Spleen (tissue), 11 donors: Measurements from ENCODE around the gene FTSJ3. TPM values are rescaled to one million over a fixed set of nuclear protein-coding genes. Genes with fewer than 3 reads are reported as not detected.

Experiments used
- DNase-seq: peaks from one replicate; pipeline ENCODE4 v3.0.0-alpha.2; 2020
- H3K27ac ChIP-seq, 8 donors: fragments of 200-600 bp; sonication (generic) in 7 of 8; 1 replicate in 4 of 8; 2 replicates in 4 of 8; pipeline versions ENCODE4 v1.5.0 to v1.8.0; 2016 to 2021; ENCODE audit warnings: inconsistent platforms in 4 of 8, mild to moderate bottlenecking in 4 of 8, moderate library complexity in 1 of 8
- H3K27me3 ChIP-seq, 7 donors: fragments of 200-600 bp; sonication (generic) in 6 of 7; replicated peaks in 1 of 7; 1 replicate in 4 of 7; 2 replicates in 3 of 7; pipeline versions ENCODE4 v1.5.0 to v1.8.0; 2016 to 2021; ENCODE audit warnings: inconsistent platforms in 3 of 7, mild to moderate bottlenecking in 1 of 7
- H3K36me3 ChIP-seq, 6 donors: fragments of 200-600 bp; sonication (generic) in 5 of 6; 1 replicate in 4 of 6; 2 replicates in 2 of 6; pipeline versions ENCODE4 v1.5.0 to v1.8.0; 2016 to 2021; ENCODE audit warnings: inconsistent platforms in 2 of 6
- H3K4me1 ChIP-seq, 6 donors: fragments of 200-600 bp; sonication (generic) in 5 of 6; 1 replicate in 3 of 6; 2 replicates in 3 of 6; pipeline versions ENCODE4 v1.5.0 to v1.8.0; 2016 to 2021; ENCODE audit warnings: inconsistent platforms in 3 of 6
- H3K4me3 ChIP-seq, 8 donors: fragments of 200-600 bp; sonication (generic) in 7 of 8; 1 replicate in 4 of 8; 2 replicates in 4 of 8; pipeline versions ENCODE4 v1.5.0 to v1.8.0; 2016 to 2021; ENCODE audit warnings: inconsistent platforms in 4 of 8, mild to moderate bottlenecking in 4 of 8, moderate library complexity in 2 of 8
- H3K9me3 ChIP-seq, 8 donors: fragments of 200-600 bp; sonication (generic) in 7 of 8; 1 replicate in 4 of 8; 2 replicates in 4 of 8; pipeline versions ENCODE4 v1.5.0 to v1.8.0; 2016 to 2021; ENCODE audit warnings: inconsistent platforms in 4 of 8
- CTCF ChIP-seq, 11 experiments: fragments of 200-600 bp in 7 of 11; fragments of 450-650 bp in 4 of 11; sonication (generic) in 4 of 11; IDR thresholded peaks in 8 of 11; conservative IDR thresholded peaks in 3 of 11; 1 replicate in 7 of 11; 2 replicates in 4 of 11; pipeline versions ENCODE4 v1.4.0 to v1.8.0; 2016 to 2021; ENCODE audit warnings: antibody characterized with exemption in 11 of 11, inconsistent platforms in 4 of 11, mild to moderate bottlenecking in 1 of 11
- POLR2A ChIP-seq, 3 donors: fragments of 450-650 bp; IDR thresholded peaks; one replicate each; pipeline ENCODE4 v1.5.1; 2017; ENCODE audit warnings: antibody characterized with exemption in 3 of 3, mild to moderate bottlenecking in 1 of 3
- POLR2AphosphoS5 ChIP-seq, 3 donors: sonication (generic); formaldehyde crosslinking; IDR thresholded peaks; one replicate each; pipeline ENCODE4 v1.5.1; 2017; ENCODE audit warnings: antibody characterized with exemption in 3 of 3
- WGBS, 5 donors: extraction: QIAGEN DNeasy Blood & Tissue Kit in 3 of 5; methylation state at CpG; one replicate each; pipeline versions ENCODE4 v1.1.5 to v1.1.7; 2013 to 2018; 5-methylcytosine and 5-hydroxymethylcytosine counted together
- intact Hi-C: fragments of 100-400 bp; cut with DNase I; formaldehyde crosslinking; loops from one replicate; pipeline ENCODE4 v1.15.0; 2023; ENCODE audit warnings: low total_unique reads
- polyA plus RNA-seq, 3 donors: library from polyadenylated mRNA; stranded (reverse); fragments of 200-250 nt; gene quantifications; one replicate each; pipeline ENCODE4 v1.2.1, GENCODE V29; 2013
- total RNA-seq, 7 donors: library from RNA; depleted of rRNA in 3 of 7; stranded (reverse); fragments of >200 nt in 3 of 7; fragmentation: NEBNext Ultra II Directional in 4 of 7; extraction: Animal tissue kit (Norgen Biotek cat#: 25700) in 4 of 7; gene quantifications; one replicate each; pipeline versions ENCODE4 v1.1.0 to v1.2.1, GENCODE V29; 2016 to 2021
- donor health status: healthy with polysubstance abuse.
- donor health status: DM: no; HTN: no; CAD: no; lungs with moderate emphysema.
- donor health status: DM: no; HTN: no; CAD: no.
- donor health status: Bipolar disorder and iron deficiency.
- donor health status: healthy.
- donor health status: DM: no; HTN: no; CAD: no.
- donor health status: DM: yes; HTN: yes; CAD: no.

Gene FTSJ3
- total and polyA plus RNA-seq, 10 donors, result 13.5 to 45.7 (median 33.1) TPM

GRCh38 chr17:63785556-63785955 lies 41.9 kb downstream of the FTSJ3 start:
- Histone ChIP-seq H3K36me3 (peaks cover 1 to 93% (median 42%) of the 10 kb centered on the region in 6 donors), H3K4me3 (no peak overlapping the region), H3K9me3 (no peaks in the 10 kb centered on the region), H3K27ac (no peak overlapping the region), H3K27me3 (no peaks in the 10 kb centered on the region), H3K4me1 (peaks cover 5 to 61% (median 24%) of the 10 kb centered on the region in 6 donors)
- WGBS, 5 donors, result 93 to 100% (median 97%) methylated on average over 1 of the region's 1 CpG
- DNase-seq, result no peak
- intact Hi-C loops, result no loop called here
- TF ChIP-seq POLR2AphosphoS5 (IDR thresholded peaks at IDR 0.05) (no peak), POLR2A (IDR thresholded peaks at IDR 0.05) (no peak), CTCF (IDR thresholded peaks at IDR 0.05 in 8 of 11, conservative IDR thresholded peaks at IDR 0.05 in 3 of 11) (no peak)

DNA sequence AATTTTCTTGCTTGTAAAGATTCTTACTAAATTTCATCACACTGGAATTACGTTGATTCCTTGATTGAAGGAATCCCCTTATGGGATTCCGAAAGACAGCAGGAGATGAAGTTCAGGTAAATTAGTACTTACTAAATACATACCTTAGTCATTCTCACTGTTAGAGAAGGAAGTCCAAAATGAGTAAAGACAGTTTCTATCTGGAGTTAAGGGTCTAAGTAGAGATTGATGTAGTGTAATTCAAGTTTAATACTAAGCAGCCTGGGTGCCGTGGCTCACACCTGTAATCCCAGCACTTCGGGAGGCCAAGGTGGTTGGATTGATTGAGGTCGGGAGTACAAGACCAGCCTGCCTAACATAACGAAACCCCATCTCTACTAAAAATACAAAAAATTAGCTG lies 43.9 kb downstream of the FTSJ3 start:
- Histone ChIP-seq H3K4me3 (no peak overlapping the region), H3K9me3 (no peaks in the 10 kb centered on the region), H3K27me3 (no peaks in the 10 kb centered on the region), H3K27ac (no peak overlapping the region), H3K4me1 (peaks cover 5 to 81% (median 37%) of the 10 kb centered on the region in 6 donors), H3K36me3 (peaks cover 0 to 89% (median 33%) of the 10 kb centered on the region in 6 donors)
- 75 to 91% (median 82%) methylated on average over 6 of the region's 6 CpGs for WGBS, 5 donors
- DNase-seq, result no peak
- TF ChIP-seq POLR2A (IDR thresholded peaks at IDR 0.05), result no peak
- no peak for TF ChIP-seq CTCF (IDR thresholded peaks at IDR 0.05 in 8 of 11, conservative IDR thresholded peaks at IDR 0.05 in 3 of 11)
- no peak for TF ChIP-seq POLR2AphosphoS5 (IDR thresholded peaks at IDR 0.05)
- intact Hi-C loops, result no loop called here

- intact Hi-C loops, result no loop called here
- peaks cover 9 to 98% (median 61%) of the 10 kb centered on the region in 6 donors for H3K4me1 ChIP-seq
- no peak for DNase-seq
- no peak for TF ChIP-seq POLR2A (IDR thresholded peaks at IDR 0.05)
- no peak for TF ChIP-seq CTCF (IDR thresholded peaks at IDR 0.05 in 8 of 11, conservative IDR thresholded peaks at IDR 0.05 in 3 of 11)
- no peak for TF ChIP-seq POLR2AphosphoS5 (IDR thresholded peaks at IDR 0.05)
- no peak overlapping the region for H3K4me3 ChIP-seq
- H3K27me3 ChIP-seq, result no peaks in the 10 kb centered on the region
- no peak overlapping the region for H3K27ac ChIP-seq
- 95 to 100% (median 99%) methylated on average over 4 of the region's 4 CpGs for WGBS, 5 donors
- H3K36me3 ChIP-seq, result peaks cover 0 to 89% (median 14%) of the 10 kb centered on the region in 6 donors
- no peaks in the 10 kb centered on the region for H3K9me3 ChIP-seq
Observed at GRCh38 chr17:63780928-63781327, 46.5 kb downstream of the FTSJ3 start.

DNA sequence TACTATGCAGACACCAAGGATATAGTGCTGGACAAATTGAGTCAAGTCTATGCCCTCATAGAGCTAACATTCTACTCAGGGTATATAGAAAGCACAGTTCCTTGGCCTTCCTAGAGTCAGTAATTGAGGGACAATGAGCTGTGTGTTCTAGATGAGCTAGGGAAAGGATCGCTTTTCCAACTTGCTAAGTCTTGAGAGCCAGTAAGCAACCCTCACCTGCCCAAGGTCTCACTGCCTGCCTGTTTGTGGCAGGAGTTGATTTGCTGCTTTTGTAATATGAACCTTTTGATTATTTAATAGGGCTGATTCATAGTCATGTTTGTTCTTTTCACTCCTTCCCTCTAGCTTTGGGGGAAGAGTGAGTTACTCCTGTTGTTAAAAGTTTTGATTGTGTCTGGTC lies 47.0 kb downstream of the FTSJ3 start:
- Histone ChIP-seq H3K9me3 (no peaks in the 10 kb centered on the region), H3K27ac (no peak overlapping the region), H3K4me1 (peaks cover 11 to 98% (median 66%) of the 10 kb centered on the region in 6 donors), H3K4me3 (no peak overlapping the region), H3K36me3 (peaks cover 0 to 86% (median 14%) of the 10 kb centered on the region in 6 donors), H3K27me3 (no peaks in the 10 kb centered on the region)
- WGBS, 5 donors, result 90 to 98% (median 96%) methylated on average over 1 of the region's 1 CpG
- intact Hi-C loops, result no loop called here
- TF ChIP-seq CTCF (IDR thresholded peaks at IDR 0.05 in 8 of 11, conservative IDR thresholded peaks at IDR 0.05 in 3 of 11), result no peak
- no peak for DNase-seq
